ENCODE data around the gene OR4F6. TPM values are rescaled to one million over a fixed set of nuclear protein-coding genes. Genes with fewer than 3 reads are reported as not detected.

OR4F6 gene
- total and polyA plus RNA-seq, 2 donors (not counting 1 experiment from before 2014, with no cell fraction given) = not detected

DNA sequence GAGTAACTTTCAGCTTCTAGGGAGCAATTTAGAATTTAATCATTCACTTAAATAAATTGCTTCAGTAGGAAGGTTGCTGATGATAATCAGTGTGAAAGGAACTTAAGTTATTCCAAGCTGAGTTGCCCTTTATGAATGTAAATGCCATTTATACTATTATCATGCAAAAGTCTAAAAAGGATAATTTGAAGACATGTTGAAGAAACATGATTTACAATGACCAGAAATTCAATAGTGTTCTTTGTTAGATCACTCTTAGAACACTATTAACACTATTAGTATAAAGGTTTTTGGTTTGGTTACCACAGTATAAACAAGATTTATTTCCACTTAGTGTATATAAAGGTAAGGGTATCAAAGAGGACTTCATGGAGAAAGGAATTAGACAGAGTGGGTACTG is 1.6 kb downstream of the OR4F6 start:
- H3K4me1 ChIP-seq (ENCODE audit: control insufficient read depth, extremely low read depth, insufficient read depth, low read length) = peaks cover 3% of the 10 kb centered on the region
- H3K9ac ChIP-seq (ENCODE audit: insufficient read depth, low read length) = no peak overlapping the region
- H2AFZ ChIP-seq (ENCODE audit: low read length) = no peak overlapping the region
- H3K27ac ChIP-seq (ENCODE audit: insufficient read depth, low read length) = no peak overlapping the region
- no peaks in the 10 kb centered on the region for H3K36me3 ChIP-seq (ENCODE audit: control insufficient read depth, insufficient read depth, low read length)
- no peak overlapping the region for H3K4me2 ChIP-seq (ENCODE audit: extremely low read depth, insufficient read depth, low read length)
- no peak for DNase-seq (ENCODE audit: low read depth in 2 of 2)
- no peaks in the 10 kb centered on the region for H3K79me2 ChIP-seq (ENCODE audit: control insufficient read depth, insufficient read depth, low read length)
- H3K9me3 ChIP-seq (ENCODE audit: control insufficient read depth, insufficient read depth, low read depth, low read length) = no peaks in the 10 kb centered on the region
- no peak for TF ChIP-seq EZH2 (IDR thresholded peaks at IDR 0.05; ENCODE audit: low read length, missing control alignments)
- TF ChIP-seq, protein P1, sequence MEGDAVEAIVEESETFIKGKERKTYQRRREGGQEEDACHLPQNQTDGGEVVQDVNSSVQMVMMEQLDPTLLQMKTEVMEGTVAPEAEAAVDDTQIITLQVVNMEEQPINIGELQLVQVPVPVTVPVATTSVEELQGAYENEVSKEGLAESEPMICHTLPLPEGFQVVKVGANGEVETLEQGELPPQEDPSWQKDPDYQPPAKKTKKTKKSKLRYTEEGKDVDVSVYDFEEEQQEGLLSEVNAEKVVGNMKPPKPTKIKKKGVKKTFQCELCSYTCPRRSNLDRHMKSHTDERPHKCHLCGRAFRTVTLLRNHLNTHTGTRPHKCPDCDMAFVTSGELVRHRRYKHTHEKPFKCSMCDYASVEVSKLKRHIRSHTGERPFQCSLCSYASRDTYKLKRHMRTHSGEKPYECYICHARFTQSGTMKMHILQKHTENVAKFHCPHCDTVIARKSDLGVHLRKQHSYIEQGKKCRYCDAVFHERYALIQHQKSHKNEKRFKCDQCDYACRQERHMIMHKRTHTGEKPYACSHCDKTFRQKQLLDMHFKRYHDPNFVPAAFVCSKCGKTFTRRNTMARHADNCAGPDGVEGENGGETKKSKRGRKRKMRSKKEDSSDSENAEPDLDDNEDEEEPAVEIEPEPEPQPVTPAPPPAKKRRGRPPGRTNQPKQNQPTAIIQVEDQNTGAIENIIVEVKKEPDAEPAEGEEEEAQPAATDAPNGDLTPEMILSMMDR (conservative IDR thresholded peaks at IDR 0.05 in 1 of 2, IDR thresholded peaks at IDR 0.05 in 1 of 2; ENCODE audit: low read depth in 1 of 2, low read length in 2 of 2) = no peak
- H4K20me1 ChIP-seq (ENCODE audit: control insufficient read depth, extremely low read depth, insufficient read depth, low read length) = no peaks in the 10 kb centered on the region
- no peak overlapping the region for H3K4me3 ChIP-seq (replicated peaks in 1 of 4; ENCODE audit: control extremely low read depth in 1 of 4, insufficient read depth in 1 of 4, low read depth in 3 of 4, low read length in 4 of 4)
- H3K27me3 ChIP-seq (ENCODE audit: control insufficient read depth, insufficient read depth, low read length) = no peaks in the 10 kb centered on the region

DNA sequence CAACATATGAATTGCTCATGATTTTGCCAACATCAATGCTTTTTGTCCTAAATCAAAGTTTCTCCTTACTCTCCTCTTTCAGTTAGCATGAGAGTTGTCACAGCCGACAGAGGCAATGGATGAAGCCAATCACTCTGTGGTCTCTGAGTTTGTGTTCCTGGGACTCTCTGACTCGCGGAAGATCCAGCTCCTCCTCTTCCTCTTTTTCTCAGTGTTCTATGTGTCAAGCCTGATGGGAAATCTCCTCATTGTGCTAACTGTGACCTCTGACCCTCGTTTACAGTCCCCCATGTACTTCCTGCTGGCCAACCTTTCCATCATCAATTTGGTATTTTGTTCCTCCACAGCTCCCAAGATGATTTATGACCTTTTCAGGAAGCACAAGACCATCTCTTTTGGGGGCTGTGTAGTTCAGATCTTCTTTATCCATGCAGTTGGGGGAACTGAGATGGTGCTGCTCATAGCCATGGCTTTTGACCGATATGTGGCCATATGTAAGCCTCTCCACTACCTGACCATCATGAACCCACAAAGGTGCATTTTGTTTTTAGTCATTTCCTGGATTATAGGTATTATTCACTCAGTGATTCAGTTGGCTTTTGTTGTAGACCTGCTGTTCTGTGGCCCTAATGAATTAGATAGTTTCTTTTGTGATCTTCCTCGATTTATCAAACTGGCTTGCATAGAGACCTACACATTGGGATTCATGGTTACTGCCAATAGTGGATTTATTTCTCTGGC is 2.5 kb downstream of the OR4F6 start:
- Histone ChIP-seq H3K9ac (ENCODE audit: insufficient read depth, low read length) (no peak overlapping the region), H3K36me3 (ENCODE audit: control insufficient read depth, insufficient read depth, low read length) (no peaks in the 10 kb centered on the region), H3K27me3 (ENCODE audit: control insufficient read depth, insufficient read depth, low read length) (no peaks in the 10 kb centered on the region), H4K20me1 (ENCODE audit: control insufficient read depth, extremely low read depth, insufficient read depth, low read length) (no peaks in the 10 kb centered on the region), H3K4me3 (replicated peaks in 1 of 4; ENCODE audit: control extremely low read depth in 1 of 4, insufficient read depth in 1 of 4, low read depth in 3 of 4, low read length in 4 of 4) (no peak overlapping the region), H3K9me3 (ENCODE audit: control insufficient read depth, insufficient read depth, low read depth, low read length) (no peaks in the 10 kb centered on the region), H3K27ac (ENCODE audit: insufficient read depth, low read length) (no peak overlapping the region), H3K79me2 (ENCODE audit: control insufficient read depth, insufficient read depth, low read length) (no peaks in the 10 kb centered on the region), H2AFZ (ENCODE audit: low read length) (no peak overlapping the region), H3K4me1 (ENCODE audit: control insufficient read depth, extremely low read depth, insufficient read depth, low read length) (peaks cover 3% of the 10 kb centered on the region), H3K4me2 (ENCODE audit: extremely low read depth, insufficient read depth, low read length) (no peak overlapping the region)
- DNase-seq (ENCODE audit: low read depth in 2 of 2) = no peak
- TF ChIP-seq, protein P1 (conservative IDR thresholded peaks at IDR 0.05 in 1 of 2, IDR thresholded peaks at IDR 0.05 in 1 of 2; ENCODE audit: low read depth in 1 of 2, low read length in 2 of 2) = no peak
- no peak for TF ChIP-seq EZH2 (IDR thresholded peaks at IDR 0.05; ENCODE audit: low read length, missing control alignments)

DNA sequence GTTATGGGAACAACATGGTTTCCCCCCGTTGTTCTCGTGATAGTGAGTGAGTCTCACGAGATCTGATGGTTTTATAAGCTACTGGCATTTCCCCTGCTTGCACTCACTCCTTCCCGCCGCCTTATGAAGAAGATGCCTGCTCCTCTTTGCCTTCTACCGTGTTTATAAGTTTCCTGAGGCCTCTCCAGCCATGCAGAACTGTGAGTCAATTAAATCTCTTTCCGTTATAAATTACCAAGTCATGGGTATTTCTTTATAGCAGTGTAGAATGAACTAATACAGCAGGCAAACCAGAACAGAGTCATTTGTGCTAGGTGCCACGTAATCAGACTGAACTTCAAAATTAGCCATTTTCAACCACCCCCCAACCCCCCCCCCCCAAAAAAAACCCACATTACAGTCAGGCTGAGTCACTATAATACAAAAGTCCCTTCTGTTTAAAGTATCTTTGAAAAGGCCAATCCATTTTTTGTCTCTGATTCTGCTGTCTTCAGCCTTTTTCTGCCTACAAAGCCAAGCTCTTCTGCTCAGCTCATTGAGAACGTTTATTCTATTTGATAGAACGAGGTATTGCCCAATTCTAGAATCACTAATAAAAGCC is 4.1 kb downstream of the OR4F6 start:
- H4K20me1 ChIP-seq (ENCODE audit: control insufficient read depth, extremely low read depth, insufficient read depth, low read length) = no peaks in the 10 kb centered on the region
- no peaks in the 10 kb centered on the region for H3K79me2 ChIP-seq (ENCODE audit: control insufficient read depth, insufficient read depth, low read length)
- H3K4me1 ChIP-seq (ENCODE audit: control insufficient read depth, extremely low read depth, insufficient read depth, low read length) = peaks cover 3% of the 10 kb centered on the region
- peak overlapping the region; percentile 69 for H3K27ac ChIP-seq (ENCODE audit: insufficient read depth, low read length)
- no peaks in the 10 kb centered on the region for H3K27me3 ChIP-seq (ENCODE audit: control insufficient read depth, insufficient read depth, low read length)
- no peak overlapping the region for H3K4me2 ChIP-seq (ENCODE audit: extremely low read depth, insufficient read depth, low read length)
- H3K9ac ChIP-seq (ENCODE audit: insufficient read depth, low read length) = no peak overlapping the region
- DNase-seq (ENCODE audit: low read depth in 2 of 2) = peak; percentile 65 to 89
- TF ChIP-seq, protein P1 (conservative IDR thresholded peaks at IDR 0.05 in 1 of 2, IDR thresholded peaks at IDR 0.05 in 1 of 2; ENCODE audit: low read depth in 1 of 2, low read length in 2 of 2) = no peak
- TF ChIP-seq EZH2 (IDR thresholded peaks at IDR 0.05; ENCODE audit: low read length, missing control alignments) = no peak
- no peaks in the 10 kb centered on the region for H3K36me3 ChIP-seq (ENCODE audit: control insufficient read depth, insufficient read depth, low read length)
- H2AFZ ChIP-seq (ENCODE audit: low read length) = no peak overlapping the region
- no peaks in the 10 kb centered on the region for H3K9me3 ChIP-seq (ENCODE audit: control insufficient read depth, insufficient read depth, low read depth, low read length)
- no peak overlapping the region for H3K4me3 ChIP-seq (replicated peaks in 1 of 4; ENCODE audit: control extremely low read depth in 1 of 4, insufficient read depth in 1 of 4, low read depth in 3 of 4, low read length in 4 of 4)
